Stimulated activated CD8-positive, alpha-beta memory T cell treated with anti-CD3 and anti-CD28 coated beads, Interleukin-4, amount 100 ng/mL, for 24 hours (primary cell): ENCODE results near the gene KLF11.
"Not testable (repeated sequence)": the region's sequence is repeated elsewhere in the genome, so short reads cannot be mapped to it uniquely, and the experiment has no call there.

ENCODE experiments used
- DNase-seq: peaks from one replicate; pipeline ENCODE4 v3.0.0-alpha.2; 2020; ENCODE audit warnings: low read depth

KLF11 gene

DNA sequence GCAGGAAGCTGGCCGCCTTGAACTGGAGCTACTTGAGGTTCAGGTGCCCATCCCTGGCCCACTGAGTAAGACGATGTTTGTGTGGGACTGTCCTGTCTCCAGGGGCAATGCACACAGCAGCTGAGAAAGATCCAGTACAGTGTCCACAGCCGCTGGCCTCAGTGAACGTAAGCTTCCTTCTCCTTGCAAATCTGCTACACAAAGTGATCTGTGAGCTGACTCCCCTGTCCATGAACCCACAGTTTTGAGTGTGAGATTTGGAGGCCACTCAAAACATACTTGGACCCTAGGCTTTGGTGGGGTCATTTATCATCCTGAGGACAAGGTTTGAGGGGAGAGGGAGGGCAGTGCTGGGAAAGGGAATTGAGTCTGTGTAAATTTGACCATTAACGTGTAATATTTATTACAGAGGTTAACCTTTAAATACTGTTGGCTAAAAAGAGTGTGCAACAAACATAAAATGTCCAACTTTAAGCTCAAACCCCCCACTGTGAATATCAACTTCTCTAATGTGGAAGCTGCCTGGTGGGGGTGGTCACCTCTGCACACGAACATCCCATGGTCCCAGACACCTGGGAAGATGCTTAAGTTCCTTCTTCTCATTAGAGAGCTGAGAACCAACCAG is 41.8 kb downstream of the KLF11 start:
- DNase-seq: no peak

DNA sequence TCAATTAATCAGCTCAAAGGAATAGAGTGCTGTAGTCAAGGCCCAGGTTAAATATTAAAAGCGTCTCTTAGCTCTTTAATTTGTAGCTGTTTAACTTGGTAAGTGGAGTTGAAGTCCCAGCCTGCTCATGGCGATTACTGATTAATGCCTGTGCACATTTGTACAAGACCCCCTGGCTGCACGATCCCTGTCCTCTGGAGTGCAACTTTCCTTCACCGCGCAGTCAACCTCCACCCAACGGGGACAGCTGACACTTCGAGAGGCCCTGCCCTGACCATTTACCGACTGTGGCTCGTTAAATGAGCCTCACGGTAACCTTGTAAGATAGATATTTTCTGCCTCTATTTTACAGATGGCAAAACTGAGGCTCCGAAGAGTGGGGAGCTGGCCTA is 42.3 kb downstream of the KLF11 start:
- no peak for DNase-seq

DNA sequence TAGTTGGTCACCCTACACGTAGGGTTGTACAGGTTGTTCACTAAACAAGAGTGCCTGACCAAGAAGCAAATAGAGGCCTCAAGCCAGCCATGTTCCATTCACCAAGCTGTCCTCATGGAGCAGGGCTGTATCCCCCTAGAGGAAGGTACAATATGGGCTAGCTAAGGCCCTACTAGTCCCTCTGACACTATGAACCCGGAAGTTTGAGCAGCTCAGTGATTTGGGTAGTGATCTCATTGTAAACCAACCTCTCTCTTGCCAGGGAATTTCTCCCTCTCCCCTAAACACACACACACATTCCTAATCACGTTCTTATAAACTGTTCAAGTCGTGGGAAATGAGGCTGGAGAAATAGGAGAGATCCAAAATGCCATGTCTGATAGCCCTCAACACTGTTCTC is 43.6 kb downstream of the KLF11 start:
- DNase-seq: no peak

DNA sequence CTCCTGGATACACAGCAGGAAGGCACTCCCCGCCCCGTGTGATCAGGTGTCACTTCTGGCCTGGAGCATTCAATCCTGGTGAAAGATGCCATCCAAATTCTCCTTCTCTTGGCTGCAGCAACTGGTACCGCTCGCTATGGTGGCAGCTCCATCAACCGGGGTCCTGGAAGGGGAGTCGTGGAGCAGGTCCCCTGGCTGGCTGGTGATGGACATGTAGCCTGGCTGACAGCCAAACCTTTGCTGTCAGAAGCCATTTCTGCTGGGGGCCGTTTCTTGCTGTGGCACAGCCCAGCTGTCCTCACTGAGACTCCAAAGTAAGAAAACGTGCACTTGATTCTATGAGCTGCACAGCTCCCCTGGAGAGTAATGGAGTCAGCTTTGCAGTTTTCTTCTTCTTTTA is 44.0 kb downstream of the KLF11 start:
- no peak for DNase-seq

DNA sequence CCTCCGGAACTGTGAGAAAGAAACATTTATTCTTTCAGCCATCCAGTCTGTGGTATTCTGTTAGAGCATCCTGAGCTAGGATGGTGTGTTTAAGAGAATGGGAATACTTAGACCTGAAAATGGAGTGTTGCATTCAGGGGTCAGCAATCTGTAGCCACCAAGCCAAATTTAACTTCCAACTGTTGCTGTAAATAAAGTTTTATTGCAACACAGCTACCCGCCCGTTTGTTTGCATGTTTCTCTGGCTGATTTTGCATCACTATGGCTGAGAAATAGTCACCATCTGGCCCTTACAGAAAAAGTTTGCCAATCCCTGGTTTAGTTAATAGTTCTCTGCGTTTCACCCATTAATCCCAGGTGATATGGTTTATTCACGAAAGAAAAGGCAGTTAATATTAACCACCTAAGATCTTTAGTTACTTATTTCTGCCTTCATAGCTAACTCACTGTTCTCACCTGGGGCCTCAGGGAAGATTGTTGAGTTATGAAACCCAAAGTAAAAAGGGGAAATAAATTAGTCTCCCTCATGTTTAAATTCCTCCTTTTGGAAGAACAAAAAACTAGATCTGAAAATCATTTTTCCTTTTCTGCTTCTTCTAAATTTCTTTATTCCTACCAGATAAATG is 46.3 kb downstream of the KLF11 start:
- DNase-seq: no peak

DNA sequence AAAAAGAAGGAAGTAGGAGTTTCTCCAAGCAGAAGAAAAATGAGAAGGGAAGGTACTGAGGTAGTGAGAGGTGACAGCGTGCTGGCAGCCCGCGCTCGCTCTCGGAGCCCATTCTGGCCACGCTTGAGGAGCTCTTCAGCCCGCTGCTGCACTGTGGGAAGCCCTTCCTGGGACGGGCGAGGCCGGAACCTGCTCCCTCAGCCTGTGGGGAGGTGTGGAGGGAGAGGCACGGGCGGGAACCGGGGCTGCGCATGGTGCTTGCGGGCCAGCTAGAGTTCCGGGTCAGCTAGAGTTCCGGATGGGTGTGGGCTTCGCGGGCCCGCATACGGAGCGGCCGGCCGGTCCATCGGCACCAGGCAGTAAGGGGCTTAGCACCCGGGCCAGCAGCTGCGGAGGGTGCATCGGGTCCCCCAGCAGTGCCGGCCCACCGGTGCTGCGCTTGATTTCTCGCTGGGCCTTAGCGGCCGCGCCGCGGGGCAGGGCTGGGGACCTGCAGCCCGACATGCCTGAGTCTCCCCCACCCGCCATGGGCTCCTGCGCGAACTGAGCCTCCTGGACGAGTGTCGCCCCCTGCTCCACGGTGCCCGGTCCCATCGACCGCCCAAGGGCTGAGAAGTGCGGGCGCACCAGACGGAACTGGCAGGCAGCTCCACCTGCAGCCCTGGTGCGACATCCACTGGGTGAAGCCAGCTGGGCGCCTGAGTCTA is 48.0 kb downstream of the KLF11 start:
- DNase-seq: no peak

DNA sequence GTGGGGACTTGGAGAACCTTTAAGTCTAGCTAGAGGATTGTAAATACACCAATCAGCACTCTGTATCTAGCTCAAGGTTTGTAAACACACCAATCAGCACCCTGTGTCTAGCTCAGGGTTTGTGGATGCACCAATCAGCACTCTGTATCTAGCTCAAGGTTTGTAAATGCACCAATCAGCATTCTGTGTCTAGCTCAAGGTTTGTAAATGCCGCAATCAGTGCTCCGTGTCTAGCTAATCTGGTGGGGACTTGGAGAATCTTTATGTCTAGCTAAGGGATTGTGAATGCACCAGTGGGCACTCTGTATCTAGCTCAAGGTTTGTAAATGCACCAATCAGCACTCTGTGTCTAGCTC is 48.5 kb downstream of the KLF11 start:
- not testable (repeated sequence) for DNase-seq

DNA sequence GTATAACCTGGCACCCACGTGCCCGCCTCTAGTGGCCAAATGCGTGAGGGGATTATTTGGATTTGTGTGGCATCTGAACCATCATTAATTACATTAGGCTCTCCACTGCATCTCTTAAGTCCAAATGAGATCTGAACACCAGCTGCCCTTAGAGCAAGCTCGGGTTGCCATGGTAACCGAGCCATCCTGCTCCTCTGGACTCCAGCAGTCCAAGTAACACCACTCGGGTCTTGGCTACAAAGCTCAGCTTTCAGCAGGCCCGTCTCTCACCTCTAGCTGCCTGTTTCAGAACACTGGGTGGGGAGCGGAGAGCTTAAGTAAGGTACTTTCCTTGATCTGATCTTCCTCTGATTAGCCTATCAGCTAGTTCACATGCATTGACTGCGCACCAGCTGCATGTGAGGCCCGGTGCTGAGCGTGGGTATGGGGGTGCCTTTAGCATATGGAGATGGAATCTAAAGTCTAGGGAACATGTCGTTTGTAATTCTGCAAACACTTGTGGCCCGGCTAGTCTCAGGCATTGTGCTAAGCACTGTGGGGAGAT is 51.0 kb downstream of the KLF11 start:
- no peak for DNase-seq

DNA sequence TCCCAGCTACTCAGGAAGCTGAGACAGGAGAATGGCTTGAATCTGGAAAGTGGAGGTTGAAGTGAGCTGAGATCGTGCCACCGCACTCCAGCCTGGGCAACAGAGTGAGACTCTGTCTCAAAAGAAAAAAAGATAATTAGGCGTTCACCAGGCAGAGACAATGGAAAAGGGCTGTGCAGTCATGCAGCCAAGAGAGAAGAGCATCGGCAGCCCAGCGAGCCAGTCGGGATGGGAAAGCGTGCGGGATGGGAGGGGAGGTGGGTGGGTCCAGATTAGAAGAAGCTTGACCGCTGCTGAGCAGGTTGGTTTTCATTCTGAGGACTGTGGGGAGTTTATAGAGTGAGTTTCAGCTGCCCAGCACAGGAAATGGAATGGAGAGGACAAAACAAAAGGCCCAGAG is 51.8 kb downstream of the KLF11 start:
- no peak for DNase-seq

DNA sequence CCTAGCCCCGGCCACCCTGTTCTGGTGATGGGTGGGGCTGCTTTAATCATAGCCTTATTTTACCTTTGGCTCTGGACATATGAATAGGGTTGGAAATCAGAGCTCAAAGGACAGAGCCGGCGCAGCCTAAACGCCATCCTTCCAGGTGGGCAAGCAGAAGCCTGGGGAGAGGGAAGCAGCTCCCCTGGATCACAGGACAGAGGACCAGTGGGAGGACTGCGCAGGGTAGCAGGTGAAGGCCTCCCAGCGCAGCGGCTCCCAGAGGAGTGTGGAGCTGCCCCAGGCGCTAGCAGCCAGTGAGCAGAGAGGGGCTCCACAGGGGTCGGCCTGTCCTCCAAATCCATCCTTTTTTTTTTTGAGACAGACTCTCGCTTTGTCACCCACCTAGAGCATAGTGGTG is 53.3 kb downstream of the KLF11 start:
- no peak for DNase-seq

DNA sequence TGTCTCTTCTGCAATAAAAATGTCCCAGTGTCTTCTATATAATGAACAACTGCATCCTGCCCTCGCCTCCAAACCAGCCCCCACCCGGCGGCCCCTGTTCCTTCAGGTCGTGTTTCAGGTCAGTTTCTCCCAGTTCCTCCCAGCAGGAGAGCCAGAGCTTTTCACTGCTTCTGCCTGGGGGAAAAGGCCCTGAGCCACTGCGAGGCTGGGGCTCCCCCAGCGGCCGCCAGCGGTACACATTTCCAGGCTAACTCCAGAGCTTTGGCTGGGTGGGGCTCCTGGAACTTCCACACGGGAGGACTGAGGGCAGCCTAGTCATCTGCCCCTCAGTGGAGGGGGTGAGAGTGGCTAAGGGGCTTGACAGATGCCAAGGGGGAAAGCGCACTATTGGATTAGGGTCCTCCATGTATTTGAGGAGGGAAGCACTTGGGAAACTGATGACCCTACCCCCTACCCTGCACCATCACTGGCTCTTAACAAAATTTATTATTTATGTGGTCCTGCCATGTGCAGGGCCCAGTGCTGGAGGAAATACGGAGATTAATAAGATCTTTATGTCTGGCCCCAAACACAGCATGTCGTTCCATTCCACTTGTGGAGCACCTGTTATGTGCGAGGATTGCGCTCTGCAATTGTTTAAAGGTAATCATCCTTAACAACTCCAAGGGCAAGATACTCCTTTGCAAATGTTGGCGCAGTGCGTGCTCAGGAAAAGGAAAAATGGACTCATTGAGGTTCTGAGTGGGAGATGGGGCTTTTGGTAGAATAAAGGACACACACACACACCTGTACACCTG is 54.2 kb downstream of the KLF11 start:
- DNase-seq: no peak

DNA sequence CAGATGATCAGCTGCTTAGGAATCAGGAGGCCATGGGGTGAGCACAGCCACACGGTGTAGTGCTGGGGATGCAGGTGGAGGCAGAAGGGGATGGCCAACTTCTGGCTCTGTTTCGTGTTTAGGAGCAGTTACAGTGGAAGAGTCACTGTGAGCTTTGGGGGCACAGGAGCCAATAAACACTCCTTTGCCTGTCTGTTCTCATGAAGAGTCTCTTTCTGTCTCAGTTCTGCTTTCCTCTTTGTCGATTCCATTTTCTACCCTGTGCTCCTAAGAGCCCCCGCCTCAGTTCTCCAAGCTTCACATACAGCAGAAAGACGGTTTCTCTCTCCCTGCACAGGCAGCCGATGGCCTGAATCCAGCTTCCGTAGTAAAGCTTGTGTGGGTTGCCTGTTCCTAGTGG is 58.1 kb downstream of the KLF11 start:
- no peak for DNase-seq

DNA sequence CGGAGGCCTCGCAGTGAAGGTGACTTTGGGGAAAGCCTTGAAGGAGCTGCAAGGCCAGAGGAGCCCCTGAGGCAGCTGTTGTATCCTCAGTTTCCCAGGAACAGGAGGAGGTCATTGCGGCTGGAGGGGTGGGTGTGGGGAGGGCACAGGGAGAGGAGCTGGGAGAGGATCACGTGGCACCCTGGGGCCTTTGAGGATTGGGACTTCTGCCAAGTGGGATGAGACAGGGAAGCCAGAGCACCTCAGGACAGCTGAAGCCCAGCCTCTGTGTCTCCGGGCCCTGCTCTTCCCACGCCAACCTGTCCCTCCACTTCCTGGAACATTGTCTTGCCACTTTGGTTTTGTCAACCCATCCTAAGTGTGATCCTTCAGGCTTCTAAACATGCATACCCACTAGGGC is 59.8 kb downstream of the KLF11 start:
- no peak for DNase-seq
